ENCODE measurements around the gene SSTR5.

DNA sequence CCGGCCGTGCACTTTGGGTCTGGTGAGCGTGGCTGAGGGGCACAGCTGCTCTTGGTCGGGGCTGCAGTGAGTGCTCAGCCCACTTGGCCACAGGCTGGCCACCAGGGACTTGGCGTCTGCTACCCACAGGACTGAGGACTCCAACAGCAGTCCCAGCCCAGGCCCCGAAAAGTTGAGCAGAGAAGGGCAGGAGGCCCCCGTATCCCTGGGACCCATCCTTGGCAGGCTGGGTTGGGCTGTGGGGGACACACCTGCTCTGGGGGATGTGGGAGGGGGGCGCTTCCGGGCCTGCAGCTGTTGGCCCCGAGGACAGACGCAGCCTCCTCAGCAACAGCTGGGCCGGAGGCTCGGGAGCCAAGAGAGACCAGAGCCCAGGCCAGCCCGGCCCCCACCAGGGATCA is 19.4 kb upstream of the SSTR5 start:
- TF ChIP-seq, protein P1, sequence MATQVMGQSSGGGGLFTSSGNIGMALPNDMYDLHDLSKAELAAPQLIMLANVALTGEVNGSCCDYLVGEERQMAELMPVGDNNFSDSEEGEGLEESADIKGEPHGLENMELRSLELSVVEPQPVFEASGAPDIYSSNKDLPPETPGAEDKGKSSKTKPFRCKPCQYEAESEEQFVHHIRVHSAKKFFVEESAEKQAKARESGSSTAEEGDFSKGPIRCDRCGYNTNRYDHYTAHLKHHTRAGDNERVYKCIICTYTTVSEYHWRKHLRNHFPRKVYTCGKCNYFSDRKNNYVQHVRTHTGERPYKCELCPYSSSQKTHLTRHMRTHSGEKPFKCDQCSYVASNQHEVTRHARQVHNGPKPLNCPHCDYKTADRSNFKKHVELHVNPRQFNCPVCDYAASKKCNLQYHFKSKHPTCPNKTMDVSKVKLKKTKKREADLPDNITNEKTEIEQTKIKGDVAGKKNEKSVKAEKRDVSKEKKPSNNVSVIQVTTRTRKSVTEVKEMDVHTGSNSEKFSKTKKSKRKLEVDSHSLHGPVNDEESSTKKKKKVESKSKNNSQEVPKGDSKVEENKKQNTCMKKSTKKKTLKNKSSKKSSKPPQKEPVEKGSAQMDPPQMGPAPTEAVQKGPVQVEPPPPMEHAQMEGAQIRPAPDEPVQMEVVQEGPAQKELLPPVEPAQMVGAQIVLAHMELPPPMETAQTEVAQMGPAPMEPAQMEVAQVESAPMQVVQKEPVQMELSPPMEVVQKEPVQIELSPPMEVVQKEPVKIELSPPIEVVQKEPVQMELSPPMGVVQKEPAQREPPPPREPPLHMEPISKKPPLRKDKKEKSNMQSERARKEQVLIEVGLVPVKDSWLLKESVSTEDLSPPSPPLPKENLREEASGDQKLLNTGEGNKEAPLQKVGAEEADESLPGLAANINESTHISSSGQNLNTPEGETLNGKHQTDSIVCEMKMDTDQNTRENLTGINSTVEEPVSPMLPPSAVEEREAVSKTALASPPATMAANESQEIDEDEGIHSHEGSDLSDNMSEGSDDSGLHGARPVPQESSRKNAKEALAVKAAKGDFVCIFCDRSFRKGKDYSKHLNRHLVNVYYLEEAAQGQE (IDR thresholded peaks at IDR 0.05; ENCODE audit: insufficient read depth in 1 of 2, low read depth in 2 of 2, low read length in 2 of 2): no peak
- no peak for TF ChIP-seq SIN3A (IDR thresholded peaks at IDR 0.05; ENCODE audit: borderline replicate concordance, insufficient read depth, low read length)
- no peak for TF ChIP-seq POLR2AphosphoS5 (IDR thresholded peaks at IDR 0.05; ENCODE audit: low read depth, low read length)
- no peak for TF ChIP-seq TAF1 (IDR thresholded peaks at IDR 0.05; ENCODE audit: borderline replicate concordance, insufficient read depth, low read length)

Data from PFSK-1 (cell line).